B cell (primary cell): Measurements from ENCODE around the gene TSPAN15.

ENCODE experiments used
- EZH2 ChIP-seq: IDR thresholded peaks from 2 replicates; pipeline ENCODE4 v1.6.1; 2012; ENCODE audit warnings: borderline replicate concordance, low read depth, mild to moderate bottlenecking, moderate library complexity, low read length; ENCODE audit not compliant: insufficient read depth, poor library complexity, severe bottlenecking
- TF ChIP-seq, protein P1 (sequence below): fragments of 200-600 bp; IDR thresholded peaks from one replicate; pipeline ENCODE4 v1.8.0; 2022; ENCODE audit warnings: antibody characterized with exemption, mild to moderate bottlenecking

GRCh38 chr10:69451784-69452251 lies 553 bp downstream of the TSPAN15 start:
- TF ChIP-seq, protein P1, sequence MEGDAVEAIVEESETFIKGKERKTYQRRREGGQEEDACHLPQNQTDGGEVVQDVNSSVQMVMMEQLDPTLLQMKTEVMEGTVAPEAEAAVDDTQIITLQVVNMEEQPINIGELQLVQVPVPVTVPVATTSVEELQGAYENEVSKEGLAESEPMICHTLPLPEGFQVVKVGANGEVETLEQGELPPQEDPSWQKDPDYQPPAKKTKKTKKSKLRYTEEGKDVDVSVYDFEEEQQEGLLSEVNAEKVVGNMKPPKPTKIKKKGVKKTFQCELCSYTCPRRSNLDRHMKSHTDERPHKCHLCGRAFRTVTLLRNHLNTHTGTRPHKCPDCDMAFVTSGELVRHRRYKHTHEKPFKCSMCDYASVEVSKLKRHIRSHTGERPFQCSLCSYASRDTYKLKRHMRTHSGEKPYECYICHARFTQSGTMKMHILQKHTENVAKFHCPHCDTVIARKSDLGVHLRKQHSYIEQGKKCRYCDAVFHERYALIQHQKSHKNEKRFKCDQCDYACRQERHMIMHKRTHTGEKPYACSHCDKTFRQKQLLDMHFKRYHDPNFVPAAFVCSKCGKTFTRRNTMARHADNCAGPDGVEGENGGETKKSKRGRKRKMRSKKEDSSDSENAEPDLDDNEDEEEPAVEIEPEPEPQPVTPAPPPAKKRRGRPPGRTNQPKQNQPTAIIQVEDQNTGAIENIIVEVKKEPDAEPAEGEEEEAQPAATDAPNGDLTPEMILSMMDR = no peak
- no peak for TF ChIP-seq EZH2
